SK-N-SH treated with all-trans-retinoic acid at 6 μM for 48 hours (cell line): Measurements from ENCODE around the gene H2BK1.

Experiments used
- ZFP30 ChIP-seq: fragments of 450-650 bp; formaldehyde crosslinking; IDR thresholded peaks from 2 replicates; pipeline ENCODE4 v1.5.0; 2022; ENCODE audit warnings: mild to moderate bottlenecking, moderate library complexity
- ZNF565 ChIP-seq: fragments of 450-650 bp; formaldehyde crosslinking; conservative IDR thresholded peaks from 2 replicates; pipeline ENCODE4 v1.5.0; 2020; ENCODE audit warnings: low read depth, mild to moderate bottlenecking, moderate library complexity
- TF ChIP-seq, protein P1 (sequence below): fragments of 250-450 bp; sonication (Bioruptor Pico); IDR thresholded peaks from 2 replicates; pipeline ENCODE4 v1.5.1; 2020; ENCODE audit warnings: low read depth, mild to moderate bottlenecking, moderate library complexity
- TF ChIP-seq, protein P2 (sequence below): fragments of 250-450 bp; sonication (Bioruptor Pico); IDR thresholded peaks from 2 replicates; pipeline ENCODE4 v1.8.0; 2021; ENCODE audit warnings: low read depth, mild to moderate bottlenecking, moderate library complexity, borderline replicate concordance
- TF ChIP-seq, protein P3 (sequence below): fragments of 250-450 bp; sonication (Bioruptor Pico); IDR thresholded peaks from 2 replicates; pipeline ENCODE4 v1.5.0; 2020; ENCODE audit warnings: mild to moderate bottlenecking, moderate library complexity

DNA sequence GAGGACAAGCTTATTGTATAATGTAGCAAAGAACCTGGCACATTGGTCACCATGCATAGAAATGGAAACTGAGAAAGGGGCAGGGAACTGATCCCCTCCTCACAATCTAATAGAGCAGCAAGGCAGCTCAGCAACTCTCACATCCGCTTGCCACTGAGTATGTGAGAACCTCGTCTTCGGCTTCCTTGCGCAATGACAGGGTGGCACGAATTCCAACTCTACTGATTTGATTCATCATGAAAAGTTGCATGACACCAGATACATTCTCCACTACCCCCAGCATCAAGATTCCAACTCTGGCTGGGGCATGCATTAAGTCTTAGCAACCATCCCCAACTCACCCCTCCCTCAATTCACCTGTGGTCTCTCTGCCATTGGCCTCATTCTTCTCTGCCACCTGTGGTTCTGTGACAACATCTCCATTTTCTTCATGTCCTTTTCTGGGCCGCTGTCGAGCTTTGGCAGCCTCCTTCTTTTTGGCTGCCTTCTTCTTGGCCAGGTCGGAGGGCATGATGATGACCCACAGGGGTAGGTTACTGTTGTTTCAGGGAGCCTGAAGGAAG lies 15.7 kb upstream of the H2BK1 start:
- TF ChIP-seq, protein P1, sequence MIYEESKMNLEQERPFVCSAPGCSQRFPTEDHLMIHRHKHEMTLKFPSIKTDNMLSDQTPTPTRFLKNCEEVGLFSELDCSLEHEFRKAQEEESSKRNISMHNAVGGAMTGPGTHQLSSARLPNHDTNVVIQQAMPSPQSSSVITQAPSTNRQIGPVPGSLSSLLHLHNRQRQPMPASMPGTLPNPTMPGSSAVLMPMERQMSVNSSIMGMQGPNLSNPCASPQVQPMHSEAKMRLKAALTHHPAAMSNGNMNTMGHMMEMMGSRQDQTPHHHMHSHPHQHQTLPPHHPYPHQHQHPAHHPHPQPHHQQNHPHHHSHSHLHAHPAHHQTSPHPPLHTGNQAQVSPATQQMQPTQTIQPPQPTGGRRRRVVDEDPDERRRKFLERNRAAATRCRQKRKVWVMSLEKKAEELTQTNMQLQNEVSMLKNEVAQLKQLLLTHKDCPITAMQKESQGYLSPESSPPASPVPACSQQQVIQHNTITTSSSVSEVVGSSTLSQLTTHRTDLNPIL, result no peak
- TF ChIP-seq, protein P2, sequence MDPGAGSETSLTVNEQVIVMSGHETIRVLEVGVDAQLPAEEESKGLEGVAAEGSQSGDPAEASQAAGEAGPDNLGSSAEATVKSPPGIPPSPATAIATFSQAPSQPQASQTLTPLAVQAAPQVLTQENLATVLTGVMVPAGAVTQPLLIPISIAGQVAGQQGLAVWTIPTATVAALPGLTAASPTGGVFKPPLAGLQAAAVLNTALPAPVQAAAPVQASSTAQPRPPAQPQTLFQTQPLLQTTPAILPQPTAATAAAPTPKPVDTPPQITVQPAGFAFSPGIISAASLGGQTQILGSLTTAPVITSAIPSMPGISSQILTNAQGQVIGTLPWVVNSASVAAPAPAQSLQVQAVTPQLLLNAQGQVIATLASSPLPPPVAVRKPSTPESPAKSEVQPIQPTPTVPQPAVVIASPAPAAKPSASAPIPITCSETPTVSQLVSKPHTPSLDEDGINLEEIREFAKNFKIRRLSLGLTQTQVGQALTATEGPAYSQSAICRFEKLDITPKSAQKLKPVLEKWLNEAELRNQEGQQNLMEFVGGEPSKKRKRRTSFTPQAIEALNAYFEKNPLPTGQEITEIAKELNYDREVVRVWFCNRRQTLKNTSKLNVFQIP (CRISPR knock-in tag), result no peak
- TF ChIP-seq, protein P3, sequence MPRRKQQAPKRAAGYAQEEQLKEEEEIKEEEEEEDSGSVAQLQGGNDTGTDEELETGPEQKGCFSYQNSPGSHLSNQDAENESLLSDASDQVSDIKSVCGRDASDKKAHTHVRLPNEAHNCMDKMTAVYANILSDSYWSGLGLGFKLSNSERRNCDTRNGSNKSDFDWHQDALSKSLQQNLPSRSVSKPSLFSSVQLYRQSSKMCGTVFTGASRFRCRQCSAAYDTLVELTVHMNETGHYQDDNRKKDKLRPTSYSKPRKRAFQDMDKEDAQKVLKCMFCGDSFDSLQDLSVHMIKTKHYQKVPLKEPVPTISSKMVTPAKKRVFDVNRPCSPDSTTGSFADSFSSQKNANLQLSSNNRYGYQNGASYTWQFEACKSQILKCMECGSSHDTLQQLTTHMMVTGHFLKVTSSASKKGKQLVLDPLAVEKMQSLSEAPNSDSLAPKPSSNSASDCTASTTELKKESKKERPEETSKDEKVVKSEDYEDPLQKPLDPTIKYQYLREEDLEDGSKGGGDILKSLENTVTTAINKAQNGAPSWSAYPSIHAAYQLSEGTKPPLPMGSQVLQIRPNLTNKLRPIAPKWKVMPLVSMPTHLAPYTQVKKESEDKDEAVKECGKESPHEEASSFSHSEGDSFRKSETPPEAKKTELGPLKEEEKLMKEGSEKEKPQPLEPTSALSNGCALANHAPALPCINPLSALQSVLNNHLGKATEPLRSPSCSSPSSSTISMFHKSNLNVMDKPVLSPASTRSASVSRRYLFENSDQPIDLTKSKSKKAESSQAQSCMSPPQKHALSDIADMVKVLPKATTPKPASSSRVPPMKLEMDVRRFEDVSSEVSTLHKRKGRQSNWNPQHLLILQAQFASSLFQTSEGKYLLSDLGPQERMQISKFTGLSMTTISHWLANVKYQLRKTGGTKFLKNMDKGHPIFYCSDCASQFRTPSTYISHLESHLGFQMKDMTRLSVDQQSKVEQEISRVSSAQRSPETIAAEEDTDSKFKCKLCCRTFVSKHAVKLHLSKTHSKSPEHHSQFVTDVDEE, result no peak
- TF ChIP-seq ZNF565 (no peak), ZFP30 (CRISPR knock-in tag) (no peak)
